Measurements from ENCODE around the gene SHANK3.

The SHANK3 gene

GRCh38 chr22:50672471-50673230, at the start of gene SHANK3:
SHANK3 (plus strand) TSS chr22:50672823.
- DNase-seq = no peak
- no peak within 1 kb of the TSS for H3K27ac Mint-ChIP-seq
- peaks cover 8% of the 10 kb centered on the region for H3K4me1 Mint-ChIP-seq
- no peaks in the 10 kb centered on the region for H3K36me3 Mint-ChIP-seq
- H3K9me3 Mint-ChIP-seq = no peaks in the 10 kb centered on the region
- H3K4me3 Mint-ChIP-seq = peak within 1 kb of the TSS; percentile 18
- H3K27me3 Mint-ChIP-seq = peaks cover 79% of the 10 kb centered on the region
- CTCF ChIA-PET = no interaction called here

DNA sequence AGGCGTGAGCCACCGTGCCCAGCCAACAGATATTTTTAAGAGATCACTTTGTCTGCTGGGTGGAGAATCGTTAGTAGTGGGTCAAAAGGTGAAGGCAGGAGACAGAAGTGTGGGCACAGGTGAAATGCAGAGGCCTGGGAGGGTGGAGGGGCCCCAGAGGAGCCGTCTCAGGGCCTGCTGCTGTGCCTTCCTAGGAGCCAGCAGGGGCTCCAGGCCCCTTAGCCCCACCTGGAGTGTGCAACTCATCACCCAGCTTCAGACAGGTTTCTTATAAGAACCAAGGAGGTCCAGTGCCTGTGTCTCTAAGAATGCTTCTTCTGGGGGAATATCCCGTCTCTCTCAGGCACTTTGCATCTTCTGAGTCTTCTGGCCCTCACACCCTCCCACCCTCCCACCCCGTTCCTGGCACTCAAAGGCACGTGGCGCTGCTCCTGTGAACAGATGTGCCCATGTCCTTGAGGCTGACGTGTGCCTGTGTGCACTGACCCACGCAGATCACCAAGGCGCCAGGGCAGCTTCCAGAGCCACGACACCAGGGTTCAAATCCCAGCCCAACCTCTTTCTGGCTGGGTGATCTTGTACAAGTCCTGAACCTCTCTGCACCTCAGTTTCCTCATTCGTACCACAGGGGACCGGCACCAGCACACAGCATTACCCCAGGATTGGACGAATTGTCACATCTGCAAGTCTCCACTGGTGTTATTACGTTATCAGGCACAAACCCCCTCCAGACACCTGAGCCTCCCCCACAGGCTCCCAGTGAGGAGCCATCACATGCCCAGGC, 48.1 kb upstream of the SHANK3 start:
- DNase-seq = no peak
- no peaks in the 10 kb centered on the region for H3K9me3 Mint-ChIP-seq
- H3K27ac Mint-ChIP-seq = no peak overlapping the region
- H3K4me3 Mint-ChIP-seq = no peak overlapping the region
- peaks cover 9% of the 10 kb centered on the region for H3K27me3 Mint-ChIP-seq
- H3K4me1 Mint-ChIP-seq = peaks cover 58% of the 10 kb centered on the region
- CTCF ChIA-PET = no interaction called here
- peaks cover 9% of the 10 kb centered on the region for H3K36me3 Mint-ChIP-seq

GRCh38 chr22:50625131-50625567, 47.5 kb upstream of the SHANK3 start:
- Mint-ChIP-seq H3K27ac (peak overlapping the region; percentile 33), H3K27me3 (peaks cover 15% of the 10 kb centered on the region), H3K4me1 (peaks cover 52% of the 10 kb centered on the region), H3K9me3 (no peaks in the 10 kb centered on the region), H3K4me3 (no peak overlapping the region), H3K36me3 (peaks cover 9% of the 10 kb centered on the region)
- DNase-seq = no peak
- CTCF ChIA-PET = no interaction called here

DNA sequence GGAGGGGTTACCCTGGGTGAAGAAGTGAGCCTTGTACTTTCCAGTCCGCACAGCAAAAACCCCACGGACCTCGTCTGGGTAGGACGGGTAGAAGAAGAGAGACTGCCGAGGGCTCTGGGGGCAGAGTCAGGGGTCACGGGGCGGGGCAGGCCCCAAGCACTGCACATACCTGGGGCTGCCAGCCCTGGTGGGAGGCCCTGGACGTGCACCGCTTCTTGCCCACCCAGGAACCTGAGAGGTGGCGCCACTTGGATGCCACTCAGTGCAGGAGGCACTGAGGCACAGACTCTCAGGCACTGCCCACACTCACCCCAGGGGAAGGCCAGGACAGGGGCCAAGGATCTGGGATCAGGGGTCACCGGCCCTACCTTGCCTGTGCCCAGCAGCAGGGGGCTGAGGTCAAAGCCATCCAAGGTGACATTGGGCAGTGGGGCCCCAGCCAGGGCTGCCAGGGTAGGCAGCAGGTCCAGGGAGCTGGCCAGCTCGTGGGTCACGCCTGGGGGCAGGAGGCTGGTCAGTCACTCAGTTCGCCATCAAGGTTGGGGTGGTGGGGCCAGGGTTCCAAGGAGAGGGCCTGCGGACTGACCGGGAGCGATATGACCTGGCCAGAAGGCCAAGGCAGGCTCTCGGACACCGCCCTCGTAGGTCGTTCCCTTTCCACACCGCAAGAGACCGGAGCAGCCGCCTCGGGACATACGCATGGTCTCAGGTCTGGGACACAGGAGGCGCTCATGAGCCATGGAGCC, 46.9 kb upstream of the SHANK3 start:
- Mint-ChIP-seq H3K9me3 (no peaks in the 10 kb centered on the region), H3K27me3 (peaks cover 17% of the 10 kb centered on the region), H3K4me3 (no peak overlapping the region), H3K27ac (no peak overlapping the region), H3K36me3 (peaks cover 9% of the 10 kb centered on the region), H3K4me1 (peaks cover 46% of the 10 kb centered on the region)
- no peak for DNase-seq
- CTCF ChIA-PET = interaction anchor here (1.1 to 1.3 kb wide), 2 partner anchors 65 to 117 kb away, joined by 4 to 5 read pairs; no protein-coding TSS in a partner anchor

DNA sequence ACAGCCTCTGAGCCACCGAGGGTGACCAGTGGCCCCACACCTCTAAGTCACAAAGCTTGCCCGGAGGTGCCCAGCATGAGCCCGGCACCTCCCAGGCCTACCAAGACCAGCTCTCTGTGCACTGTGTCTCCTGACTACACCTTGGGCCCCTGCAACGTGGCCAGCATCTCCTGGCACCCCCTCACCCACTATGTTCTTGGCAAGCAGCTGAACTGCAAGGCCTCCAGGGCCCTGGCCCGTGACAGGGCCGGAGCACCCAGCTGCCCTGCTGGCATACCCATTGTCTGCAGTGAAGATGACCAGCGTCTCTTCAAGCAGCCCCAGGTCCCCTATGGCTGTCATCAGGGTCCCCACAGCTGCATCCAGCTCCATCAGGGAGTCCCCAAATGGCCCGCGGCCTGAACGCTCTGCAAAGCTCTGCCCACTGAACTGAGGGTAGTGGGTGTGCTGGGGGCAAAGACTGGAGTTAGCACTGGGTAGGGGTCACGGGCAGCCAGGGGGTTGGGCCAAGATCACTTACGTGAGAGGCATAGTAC, 46.2 kb upstream of the SHANK3 start:
- peaks cover 17% of the 10 kb centered on the region for H3K27me3 Mint-ChIP-seq
- CTCF ChIA-PET = interaction anchor here (1.1 to 1.3 kb wide), 2 partner anchors 64 to 118 kb away, joined by 4 to 5 read pairs; no protein-coding TSS in a partner anchor
- peaks cover 39% of the 10 kb centered on the region for H3K4me1 Mint-ChIP-seq
- H3K9me3 Mint-ChIP-seq = no peaks in the 10 kb centered on the region
- H3K36me3 Mint-ChIP-seq = peaks cover 9% of the 10 kb centered on the region
- DNase-seq = no peak
- H3K27ac Mint-ChIP-seq = peak overlapping the region; percentile 75
- H3K4me3 Mint-ChIP-seq = peak overlapping the region; percentile 69

- CTCF ChIA-PET = interaction anchor here (0.9 to 1.3 kb wide), 5 partner anchors 10 to 375 kb away, joined by 3 to 5 read pairs (median 4); no protein-coding TSS in a partner anchor
- H3K4me1 Mint-ChIP-seq = peaks cover 33% of the 10 kb centered on the region
- no peaks in the 10 kb centered on the region for H3K9me3 Mint-ChIP-seq
- peaks cover 17% of the 10 kb centered on the region for H3K27me3 Mint-ChIP-seq
- peak overlapping the region; percentile 82 for H3K27ac Mint-ChIP-seq
- DNase-seq = no peak
- H3K36me3 Mint-ChIP-seq = peaks cover 9% of the 10 kb centered on the region
- H3K4me3 Mint-ChIP-seq = peak overlapping the region; percentile 84
Observed at GRCh38 chr22:50626850-50627641, 45.6 kb upstream of the SHANK3 start.

- Mint-ChIP-seq H3K4me3 (peak within 1 kb of the TSS; percentile 84), H3K27ac (peak within 1 kb of the TSS; percentile 82), H3K36me3 (peaks cover 9% of the 10 kb centered on the region), H3K4me1 (peaks cover 24% of the 10 kb centered on the region), H3K27me3 (peaks cover 18% of the 10 kb centered on the region), H3K9me3 (no peaks in the 10 kb centered on the region)
- CTCF ChIA-PET = interaction anchor here (0.6 to 1.3 kb wide), 5 partner anchors 11 to 376 kb away, joined by 3 to 5 read pairs (median 3); no protein-coding TSS in a partner anchor
- DNase-seq = peak; percentile 87
Observed at GRCh38 chr22:50627642-50628542, 44.7 kb upstream of the SHANK3 start, which contains the start of gene ARSA. ARSA (minus strand) TSS chr22:50628152; CDS start chr22:50627779, 373 bp downstream.

- CTCF ChIA-PET = interaction anchor here (0.6 to 1.3 kb wide), 3 partner anchors 13 to 64 kb away, joined by 3 to 5 read pairs (median 4); no protein-coding TSS in a partner anchor
- peak overlapping the region; percentile 56 for H3K27ac Mint-ChIP-seq
- no peak for DNase-seq
- no peaks in the 10 kb centered on the region for H3K9me3 Mint-ChIP-seq
- H3K4me1 Mint-ChIP-seq = peaks cover 19% of the 10 kb centered on the region
- H3K27me3 Mint-ChIP-seq = peaks cover 23% of the 10 kb centered on the region
- peaks cover 9% of the 10 kb centered on the region for H3K36me3 Mint-ChIP-seq
- H3K4me3 Mint-ChIP-seq = peak overlapping the region; percentile 84
Observed at GRCh38 chr22:50628543-50629134, 44.0 kb upstream of the SHANK3 start.

- Mint-ChIP-seq H3K27me3 (peaks cover 30% of the 10 kb centered on the region), H3K9me3 (no peaks in the 10 kb centered on the region), H3K4me3 (no peak overlapping the region), H3K4me1 (peaks cover 19% of the 10 kb centered on the region), H3K36me3 (peaks cover 4% of the 10 kb centered on the region), H3K27ac (no peak overlapping the region)
- DNase-seq = no peak
- CTCF ChIA-PET = interaction anchor here (1.2 to 2.0 kb wide), 2 partner anchors 8 to 9 kb away, joined by 3 to 6 read pairs; no protein-coding TSS in a partner anchor
Observed at GRCh38 chr22:50630376-50630775, 42.2 kb upstream of the SHANK3 start.

DNA sequence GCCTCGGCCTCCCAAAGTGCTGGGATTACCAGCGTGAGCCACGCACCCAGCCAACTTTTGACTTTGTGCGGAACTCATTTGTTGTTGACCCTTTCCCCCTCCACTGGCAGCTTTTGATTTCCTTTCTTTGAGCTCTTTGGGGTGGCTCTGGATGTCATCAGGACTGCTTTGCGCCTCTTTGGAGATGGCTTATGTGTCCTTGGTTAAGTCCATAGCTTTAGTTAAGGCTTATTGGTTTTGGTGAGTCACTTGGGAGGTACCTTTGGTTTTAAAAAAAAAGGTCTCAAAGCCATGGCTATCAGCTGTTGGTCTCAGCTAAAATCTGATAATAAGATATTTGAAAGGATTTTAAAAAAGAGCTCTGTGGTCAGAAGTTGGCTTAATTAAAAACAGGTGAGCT, 39.5 kb upstream of the SHANK3 start:
- no peaks in the 10 kb centered on the region for H3K9me3 Mint-ChIP-seq
- H3K36me3 Mint-ChIP-seq = peaks cover 2% of the 10 kb centered on the region
- H3K4me3 Mint-ChIP-seq = no peak overlapping the region
- DNase-seq = no peak
- no peak overlapping the region for H3K27ac Mint-ChIP-seq
- H3K27me3 Mint-ChIP-seq = peaks cover 37% of the 10 kb centered on the region
- CTCF ChIA-PET = interaction anchor here (0.6 kb wide), 1 partner anchor 52 kb away, joined by 3 read pairs; no protein-coding TSS in a partner anchor
- peaks cover 12% of the 10 kb centered on the region for H3K4me1 Mint-ChIP-seq

GRCh38 chr22:50633771-50634170, 38.9 kb upstream of the SHANK3 start:
- CTCF ChIA-PET = interaction anchor here (0.6 kb wide), 1 partner anchor 53 kb away, joined by 3 read pairs; no protein-coding TSS in a partner anchor
- Mint-ChIP-seq H3K27me3 (peaks cover 32% of the 10 kb centered on the region), H3K36me3 (no peaks in the 10 kb centered on the region), H3K9me3 (no peaks in the 10 kb centered on the region), H3K4me1 (peaks cover 6% of the 10 kb centered on the region), H3K4me3 (no peak overlapping the region), H3K27ac (no peak overlapping the region)
- no peak for DNase-seq

DNA sequence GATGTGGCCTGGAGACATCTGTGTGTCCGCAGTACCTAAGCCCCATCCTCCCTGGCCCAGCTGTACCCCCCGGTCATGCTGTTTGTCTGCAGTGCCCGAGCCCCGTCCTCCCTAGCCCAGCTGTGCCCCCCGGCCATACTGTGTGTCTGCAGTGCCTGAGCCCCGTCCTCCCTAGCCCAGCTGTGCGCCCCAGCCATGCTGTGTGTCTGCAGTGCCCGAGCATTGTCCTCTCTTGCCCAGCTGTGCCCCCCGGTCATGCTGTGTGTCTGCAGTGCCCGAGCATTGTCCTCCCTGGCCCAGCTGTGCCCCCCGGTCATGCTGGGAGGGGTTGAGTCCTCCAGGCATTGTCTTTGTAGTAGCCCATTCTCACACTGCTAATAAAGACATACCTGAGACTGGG, 37.0 kb upstream of the SHANK3 start:
- Mint-ChIP-seq H3K9me3 (no peaks in the 10 kb centered on the region), H3K27ac (no peak overlapping the region), H3K27me3 (peaks cover 28% of the 10 kb centered on the region), H3K4me1 (no peaks in the 10 kb centered on the region), H3K4me3 (no peak overlapping the region), H3K36me3 (no peaks in the 10 kb centered on the region)
- CTCF ChIA-PET = no interaction called here
- no peak for DNase-seq
